NCI-H2227 (cell line): ENCODE measurements around the gene CLRN1.

Experiments
- DNase-seq: peaks from one replicate; lab custom pipeline; 2025; ENCODE audit not compliant: unreplicated experiment; lab: John Stamatoyannopoulos, UW

Gene CLRN1

GRCh38 chr3:150878290-150878689 lies 94.2 kb downstream of the CLRN1 start:
- no peak for DNase-seq

- DNase-seq: no peak
Measured at GRCh38 chr3:150877303-150877702, 95.2 kb downstream of the CLRN1 start.

- DNase-seq: no peak
Measured at GRCh38 chr3:150876611-150877265, 95.8 kb downstream of the CLRN1 start.
